Stomach (tissue), 4 donors: ENCODE data around the gene IMMT.

ENCODE experiments used
- EP300 ChIP-seq: sonication (generic); formaldehyde crosslinking; IDR thresholded peaks from one replicate; pipeline ENCODE4 v1.6.1; 2017; ENCODE audit warnings: antibody characterized with exemption
- POLR2A ChIP-seq, 4 donors: fragments of 450-650 bp; IDR thresholded peaks; one replicate each; pipeline ENCODE4 v1.6.1; 2016; ENCODE audit warnings: antibody characterized with exemption in 4 of 4, control low read depth in 2 of 4, mild to moderate bottlenecking in 1 of 4, moderate library complexity in 1 of 4
- TF ChIP-seq, protein P1 (sequence below), 7 experiments: fragments of 450-650 bp in 4 of 7; fragments of 200-600 bp in 3 of 7; sonication (generic) in 3 of 7; IDR thresholded peaks; one replicate each; pipeline ENCODE4 v1.5.1; 2016 to 2019; ENCODE audit warnings: antibody characterized with exemption in 7 of 7, control low read depth in 2 of 7, mild to moderate bottlenecking in 1 of 7

DNA sequence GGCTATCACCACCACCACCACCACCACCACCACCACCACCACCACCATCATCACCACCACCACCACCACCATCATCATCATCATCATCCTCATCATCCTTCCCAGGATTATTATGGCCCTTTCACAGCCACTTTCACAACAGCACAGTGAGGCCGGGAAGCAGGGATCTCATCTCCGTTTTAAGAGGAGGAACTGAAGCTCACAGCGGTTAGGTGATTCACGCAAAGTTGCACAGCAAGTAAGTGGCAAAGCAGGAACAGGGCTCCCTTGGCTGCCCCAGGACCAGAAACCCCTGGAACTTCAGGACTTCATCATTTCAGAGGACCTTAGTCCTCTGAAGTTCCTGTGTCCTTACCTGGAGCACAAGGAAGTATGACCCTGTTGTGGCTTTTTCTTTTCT is 30.8 kb upstream of the IMMT start:
- no peak for TF ChIP-seq POLR2A (IDR thresholded peaks at IDR 0.05)
- TF ChIP-seq EP300: no peak
- TF ChIP-seq, protein P1, sequence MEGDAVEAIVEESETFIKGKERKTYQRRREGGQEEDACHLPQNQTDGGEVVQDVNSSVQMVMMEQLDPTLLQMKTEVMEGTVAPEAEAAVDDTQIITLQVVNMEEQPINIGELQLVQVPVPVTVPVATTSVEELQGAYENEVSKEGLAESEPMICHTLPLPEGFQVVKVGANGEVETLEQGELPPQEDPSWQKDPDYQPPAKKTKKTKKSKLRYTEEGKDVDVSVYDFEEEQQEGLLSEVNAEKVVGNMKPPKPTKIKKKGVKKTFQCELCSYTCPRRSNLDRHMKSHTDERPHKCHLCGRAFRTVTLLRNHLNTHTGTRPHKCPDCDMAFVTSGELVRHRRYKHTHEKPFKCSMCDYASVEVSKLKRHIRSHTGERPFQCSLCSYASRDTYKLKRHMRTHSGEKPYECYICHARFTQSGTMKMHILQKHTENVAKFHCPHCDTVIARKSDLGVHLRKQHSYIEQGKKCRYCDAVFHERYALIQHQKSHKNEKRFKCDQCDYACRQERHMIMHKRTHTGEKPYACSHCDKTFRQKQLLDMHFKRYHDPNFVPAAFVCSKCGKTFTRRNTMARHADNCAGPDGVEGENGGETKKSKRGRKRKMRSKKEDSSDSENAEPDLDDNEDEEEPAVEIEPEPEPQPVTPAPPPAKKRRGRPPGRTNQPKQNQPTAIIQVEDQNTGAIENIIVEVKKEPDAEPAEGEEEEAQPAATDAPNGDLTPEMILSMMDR (IDR thresholded peaks at IDR 0.05): no peak
